NCI-H82 (cell line): Measurements from ENCODE around the gene FGD6.
"Not testable (repeated sequence)": the region's sequence is repeated elsewhere in the genome, so short reads cannot be mapped to it uniquely, and the experiment has no call there.

Source experiments
- DNase-seq: peaks from one replicate; lab custom pipeline; 2025; lab: John Stamatoyannopoulos, UW

FGD6 gene

DNA sequence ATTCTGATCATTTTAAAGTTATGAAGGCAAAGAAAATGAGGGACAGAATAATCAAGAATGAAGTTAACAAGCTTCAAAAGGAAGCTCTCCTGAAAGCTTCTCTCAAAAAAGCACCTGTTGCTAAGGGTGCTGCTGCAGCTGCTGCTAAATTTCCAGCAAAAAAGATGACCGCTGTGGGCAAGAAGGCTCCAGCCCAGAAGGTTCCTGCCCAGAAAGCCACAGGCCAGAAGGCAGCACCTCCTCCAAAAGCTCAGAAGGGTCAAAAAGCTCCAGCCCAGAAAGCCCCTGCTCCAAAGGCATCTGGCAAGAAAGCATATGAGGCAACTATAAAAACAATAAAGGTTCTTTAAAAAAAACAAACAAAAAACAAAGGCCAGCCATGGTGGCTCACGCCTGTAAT, 91.2 kb downstream of the FGD6 start:
- DNase-seq = no peak

- DNase-seq = no peak
Observed at GRCh38 chr12:95124106-95124505, 93.2 kb downstream of the FGD6 start.

DNA sequence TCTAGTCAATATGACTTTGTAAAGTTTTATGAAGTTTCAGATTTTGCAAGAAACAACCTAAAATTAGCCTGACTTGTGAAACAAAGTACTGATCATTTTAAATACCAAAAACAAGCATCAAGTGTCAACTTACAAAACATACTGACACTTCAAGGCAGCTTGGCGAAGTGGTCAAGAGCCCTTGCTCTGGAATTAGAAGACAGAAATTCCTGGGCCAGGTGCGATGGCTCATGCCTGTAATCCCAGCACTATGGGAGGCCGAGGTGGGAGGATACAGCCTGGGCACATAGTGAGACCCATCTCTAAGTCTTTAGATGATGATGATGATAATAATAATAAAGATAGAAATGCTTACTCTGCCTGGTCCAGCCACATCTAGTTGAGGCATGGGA, 98.5 kb downstream of the FGD6 start:
- no peak for DNase-seq

GRCh38 chr12:95118138-95118787, 99.0 kb downstream of the FGD6 start:
- DNase-seq = no peak

GRCh38 chr12:95117178-95117599, 100.1 kb downstream of the FGD6 start:
- DNase-seq = peak; percentile 91

- DNase-seq = no peak
Observed at GRCh38 chr12:95116773-95117172, 100.5 kb downstream of the FGD6 start.

GRCh38 chr12:95116341-95116740, 100.9 kb downstream of the FGD6 start:
- DNase-seq = no peak

- no peak for DNase-seq
Observed at GRCh38 chr12:95115641-95116040, 101.6 kb downstream of the FGD6 start.

DNA sequence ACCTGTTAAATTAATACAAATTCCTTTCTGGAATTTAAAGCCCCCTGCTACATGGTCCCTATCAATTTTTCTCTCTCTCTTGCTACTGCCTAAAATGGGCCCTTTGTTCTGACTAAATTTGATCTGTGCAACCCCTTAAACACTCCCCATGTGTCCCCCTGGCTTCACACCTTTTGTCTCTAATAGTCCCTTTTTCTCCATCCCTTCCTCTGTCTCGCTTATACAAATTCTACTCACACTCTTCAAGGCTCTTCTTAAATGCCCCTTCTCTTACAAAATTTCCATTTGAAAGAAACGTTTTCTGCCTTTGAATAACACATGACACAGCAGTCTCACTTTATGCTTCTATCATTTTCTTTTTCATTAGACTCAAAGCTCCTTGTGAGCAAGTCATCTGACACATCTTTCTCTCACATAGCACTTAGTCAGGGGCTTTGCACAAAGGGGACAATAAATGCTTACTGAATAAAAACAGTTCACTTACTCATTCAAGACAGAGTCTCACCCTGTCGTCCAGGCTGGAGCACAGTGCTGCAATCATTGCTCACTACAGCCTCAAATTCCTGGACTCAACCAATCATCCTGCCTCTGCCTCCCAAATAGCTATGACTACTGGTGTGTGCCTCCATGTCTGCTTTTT, 102.4 kb downstream of the FGD6 start:
- no peak for DNase-seq

DNA sequence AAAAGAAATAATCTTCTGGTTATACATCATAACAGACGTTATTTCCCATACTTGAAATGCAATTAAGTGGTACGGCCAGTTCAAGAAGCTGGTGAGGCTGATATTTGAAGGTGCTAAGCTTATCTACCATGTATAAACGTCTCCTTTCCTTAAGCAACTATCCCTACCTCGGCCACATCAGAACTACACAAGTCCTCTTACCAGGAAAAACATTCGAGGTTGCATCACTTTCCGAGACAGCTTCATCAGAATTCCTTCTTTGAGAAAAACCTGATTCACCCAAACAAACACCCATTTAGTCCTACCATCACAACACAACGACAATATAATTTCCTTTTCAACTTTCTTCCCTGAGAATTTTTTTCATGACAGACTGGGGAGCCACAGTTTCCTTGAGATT, 109.9 kb downstream of the FGD6 start:
- DNase-seq = no peak

GRCh38 chr12:95105540-95105939, 111.7 kb downstream of the FGD6 start:
- no peak for DNase-seq

DNA sequence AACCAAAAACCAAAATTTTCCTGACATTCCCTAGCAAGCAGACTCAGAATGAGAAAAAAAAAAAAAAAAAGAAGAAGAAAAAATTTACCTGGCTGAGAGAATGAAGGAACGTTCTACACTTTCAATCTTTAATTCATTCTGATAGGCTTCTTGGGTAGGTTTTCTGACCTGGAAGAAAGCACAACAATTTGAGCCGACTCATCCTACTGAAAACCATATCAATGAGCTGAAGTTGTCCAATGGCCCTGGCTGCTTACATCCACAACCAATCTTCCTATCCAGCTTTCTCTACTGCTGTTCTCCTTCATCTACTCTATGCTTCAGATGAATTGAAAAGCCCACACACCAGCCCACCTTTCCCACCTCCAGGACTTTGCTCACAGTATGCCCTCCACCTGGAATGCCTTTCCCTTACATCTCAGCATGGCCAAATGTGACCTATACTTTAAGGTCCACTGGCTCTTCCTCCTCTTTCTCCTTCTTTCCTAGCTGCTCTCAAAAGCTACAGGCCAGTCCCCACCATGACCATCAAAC, 112.3 kb downstream of the FGD6 start:
- no peak for DNase-seq

DNA sequence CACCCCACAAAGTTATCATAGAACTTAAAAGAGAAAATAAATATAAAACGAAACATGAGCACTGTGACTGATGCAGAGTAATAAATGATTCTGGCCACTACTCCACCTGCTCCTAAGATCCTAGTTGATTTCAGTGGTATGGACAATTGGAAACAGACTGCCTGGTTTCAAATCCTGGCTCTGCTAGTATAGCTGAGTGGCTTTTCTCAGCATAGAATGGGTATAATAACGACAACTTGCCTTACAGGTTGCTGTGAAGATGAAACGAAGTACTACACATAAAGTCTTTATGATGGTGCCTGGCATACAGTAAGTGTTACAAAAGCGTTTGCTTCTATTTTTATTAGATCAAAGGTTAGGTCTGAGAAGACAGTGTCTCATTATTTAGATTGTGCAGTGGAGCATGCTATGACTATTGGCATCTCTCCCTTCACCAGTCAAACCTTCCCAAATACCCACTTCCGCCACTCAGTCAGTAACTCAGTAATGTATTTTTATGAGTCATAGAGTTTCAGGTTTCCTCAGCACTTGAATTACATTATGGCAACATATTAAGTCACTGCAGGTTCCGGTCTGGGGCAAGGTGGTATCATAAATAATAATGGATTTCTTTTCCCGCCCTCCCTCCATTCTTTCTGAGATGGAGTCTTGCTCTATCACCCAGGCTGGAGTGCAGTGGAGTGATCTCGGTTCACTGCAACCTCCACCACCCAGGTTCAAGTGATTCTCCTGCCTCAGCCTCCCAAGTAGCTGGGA, 114.2 kb downstream of the FGD6 start:
- no peak for DNase-seq

DNA sequence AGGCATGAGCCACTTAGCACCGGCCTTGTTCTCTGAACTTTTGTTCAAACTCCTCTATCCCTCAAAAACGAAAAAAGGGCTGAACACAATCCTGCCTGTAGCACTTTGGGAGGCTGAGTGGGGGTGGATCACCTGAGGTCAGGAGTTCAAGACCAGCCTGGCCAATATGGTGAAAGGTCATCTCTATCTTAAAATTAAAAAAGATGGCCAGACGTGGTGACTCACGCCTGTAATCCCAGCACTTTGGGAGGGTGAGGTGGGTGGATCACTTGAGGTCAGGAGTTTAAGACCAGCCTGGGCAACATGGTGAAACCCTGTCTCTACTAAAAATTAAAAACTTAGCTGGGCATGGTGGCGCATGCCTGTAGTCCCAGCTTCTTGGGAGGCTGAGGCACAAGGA, 115.3 kb downstream of the FGD6 start:
- not testable (repeated sequence) for DNase-seq

- DNase-seq = no peak
Observed at GRCh38 chr12:95100264-95101190, 116.7 kb downstream of the FGD6 start.

GRCh38 chr12:95099270-95099790, 117.9 kb downstream of the FGD6 start:
- no peak for DNase-seq

DNA sequence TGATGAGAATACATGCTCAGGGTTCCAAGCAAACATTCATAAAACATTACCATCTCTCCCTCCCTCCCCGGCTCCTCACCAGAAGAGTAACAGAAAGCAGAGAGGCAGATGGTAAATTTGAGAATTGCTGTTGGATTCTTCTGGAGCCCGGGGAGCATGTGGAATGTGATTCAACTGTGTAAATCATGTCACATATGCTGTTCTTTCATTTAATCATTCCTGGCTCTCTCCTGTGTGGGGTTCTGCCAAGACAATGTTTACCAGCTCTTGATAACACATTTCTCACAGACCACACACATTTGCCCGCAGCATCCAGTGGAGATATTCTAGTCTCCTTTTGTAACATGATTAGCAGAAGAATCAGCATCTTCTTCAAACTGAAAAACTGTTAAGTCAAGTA, 120.4 kb downstream of the FGD6 start:
- no peak for DNase-seq

DNA sequence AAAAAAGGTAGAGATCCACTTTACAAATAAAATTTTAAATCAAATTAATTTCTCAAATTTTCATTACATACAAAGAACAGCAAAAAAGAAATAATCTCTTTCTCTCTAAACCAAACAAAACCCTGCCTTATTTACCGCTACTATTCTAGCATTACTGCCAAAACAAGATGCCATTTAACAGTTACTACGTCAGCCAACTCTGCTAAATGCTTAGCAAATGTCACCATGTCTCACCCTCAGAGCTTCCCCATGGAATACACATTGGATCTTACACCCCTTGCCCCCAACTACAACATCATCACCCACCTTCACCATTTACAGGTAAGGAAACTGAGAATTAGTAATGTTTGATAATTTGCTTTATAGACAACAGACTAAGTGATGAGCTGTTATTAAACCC, 120.9 kb downstream of the FGD6 start:
- no peak for DNase-seq

- DNase-seq = not testable (repeated sequence)
Observed at GRCh38 chr12:95095866-95096265, 121.4 kb downstream of the FGD6 start.

DNA sequence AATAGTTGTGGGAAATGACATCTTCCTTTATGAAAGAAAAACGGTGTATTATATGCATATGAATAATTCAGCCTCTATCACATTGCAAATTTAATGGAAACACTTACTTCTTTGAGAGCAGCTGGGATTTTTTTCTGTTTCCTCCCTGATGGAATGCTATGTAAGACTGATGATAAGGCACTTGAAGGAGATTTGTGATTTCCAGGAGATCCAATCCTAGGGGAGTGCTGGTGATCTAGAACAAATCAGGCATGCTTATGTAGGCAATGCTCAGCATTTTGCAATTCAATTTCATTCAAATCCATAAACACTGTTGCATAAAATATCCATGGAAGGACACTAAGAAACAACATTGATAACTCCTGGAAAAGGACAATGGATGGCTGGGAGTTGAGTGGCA, 127.8 kb downstream of the FGD6 start:
- DNase-seq = no peak

DNA sequence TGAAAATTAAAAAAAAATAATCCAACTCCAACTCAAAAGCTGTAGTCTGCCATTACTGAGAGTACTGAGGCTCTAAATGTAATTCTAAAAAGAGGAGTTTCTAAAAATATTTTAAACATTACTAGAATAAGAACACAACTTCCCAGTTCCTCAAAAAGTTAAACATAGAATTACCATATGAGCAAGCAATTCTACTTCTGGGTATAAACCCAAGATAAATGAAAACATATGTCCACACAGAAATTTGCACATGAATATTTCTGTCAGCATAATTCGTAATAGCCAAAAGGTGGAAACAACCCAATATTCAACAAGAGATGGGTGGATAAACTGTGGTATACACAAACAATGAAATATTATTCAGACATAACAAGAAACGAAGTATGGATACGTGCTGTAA, 128.9 kb downstream of the FGD6 start:
- DNase-seq = no peak

DNA sequence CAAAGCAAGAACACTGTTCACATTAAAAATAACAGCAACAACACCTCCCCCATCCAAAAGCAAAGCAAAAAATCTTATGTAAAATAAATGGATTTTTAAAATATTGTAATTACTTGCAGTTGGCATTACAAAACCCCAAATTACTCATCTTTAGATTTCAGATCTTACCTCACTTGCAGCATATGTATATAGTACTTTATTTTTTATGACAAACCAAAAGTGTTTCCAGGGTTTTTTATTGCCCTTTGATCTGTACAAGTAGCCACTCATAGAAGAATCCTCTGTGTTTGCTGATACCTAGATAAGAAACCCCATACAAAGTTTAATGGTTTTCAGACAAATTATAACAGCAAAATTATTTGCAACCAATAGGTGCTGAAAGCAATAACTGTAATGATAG, 131.7 kb downstream of the FGD6 start:
- no peak for DNase-seq
